Breast epithelium (tissue), 3 donors: Measurements from ENCODE around the gene JPH2.

ENCODE experiments used
- CTCF ChIP-seq, 3 donors: fragments of 450-650 bp; IDR thresholded peaks; one replicate each; pipeline ENCODE4 v1.5.1; 2016 to 2017; ENCODE audit warnings: antibody characterized with exemption in 3 of 3, mild to moderate bottlenecking in 3 of 3, moderate library complexity in 3 of 3
- POLR2A ChIP-seq: fragments of 450-650 bp; IDR thresholded peaks from one replicate; pipeline ENCODE4 v1.6.1; 2016; ENCODE audit warnings: antibody characterized with exemption, mild to moderate bottlenecking, moderate library complexity

GRCh38 chr20:44206132-44206531, 19.1 kb upstream of the JPH2 start:
- TF ChIP-seq POLR2A (no peak), CTCF (IDR thresholded peaks at IDR 0.05) (no peak)
